Upper lobe of left lung (tissue), 4 donors: ENCODE results near the gene GPR180.

Experiments
- CTCF ChIP-seq, 6 experiments: fragments of 450-650 bp in 4 of 6; fragments of 200-600 bp in 2 of 6; sonication (generic) in 2 of 6; IDR thresholded peaks; one replicate each; pipeline ENCODE4 v1.5.1; 2016 to 2019; ENCODE audit warnings: antibody characterized with exemption in 6 of 6
- POLR2A ChIP-seq, 4 donors: fragments of 450-650 bp; IDR thresholded peaks; one replicate each; pipeline ENCODE4 v1.5.1; 2016 to 2017; ENCODE audit warnings: antibody characterized with exemption in 4 of 4, mild to moderate bottlenecking in 2 of 4
- POLR2AphosphoS5 ChIP-seq, 2 donors: sonication (generic); formaldehyde crosslinking; IDR thresholded peaks; one replicate each; pipeline ENCODE4 v1.5.1; 2017; ENCODE audit warnings: antibody characterized with exemption in 2 of 2

GRCh38 chr13:94609196-94609595 is 7.5 kb downstream of the GPR180 start:
- TF ChIP-seq CTCF (IDR thresholded peaks at IDR 0.05) (no peak), POLR2A (IDR thresholded peaks at IDR 0.05) (no peak), POLR2AphosphoS5 (IDR thresholded peaks at IDR 0.05) (no peak)
